GM23338 (cell line): ENCODE data around the gene RNF150. TPM values are rescaled to one million over a fixed set of nuclear protein-coding genes. Genes with fewer than 3 reads are reported as not detected.

ENCODE experiments used
- ATAC-seq: fragments of 200-7000 bp; cut with Tn5 transposase; 3 replicates; pipeline ENCODE4 v1.9.1; 2020
- DNase-seq: peaks from one replicate; pipeline ENCODE4 v3.0.0-alpha.2; 2015; ENCODE audit warnings: low spot score
- H2AFZ ChIP-seq: fragments of 200-600 bp; sonication (generic); 2 replicates; pipeline ENCODE4 v1.8.0; 2016; ENCODE audit warnings: antibody characterized with exemption, mild to moderate bottlenecking, moderate library complexity
- H3F3A ChIP-seq: fragments of 200-600 bp; sonication (generic); replicated peaks from 2 replicates; pipeline ENCODE4 v1.8.0; 2017; ENCODE audit warnings: antibody characterized with exemption, mixed run types, low read depth
- H3K27ac ChIP-seq: fragments of 200-600 bp; sonication (generic); 2 replicates; pipeline ENCODE4 v1.6.1; 2016; ENCODE audit warnings: low read depth
- H3K27me3 ChIP-seq: fragments of 200-600 bp; sonication (generic); 2 replicates; pipeline ENCODE4 v1.8.0; 2016; ENCODE audit warnings: mild to moderate bottlenecking, mixed run types, moderate library complexity; ENCODE audit not compliant: insufficient read depth
- H3K36me3 ChIP-seq: fragments of 200-600 bp; sonication (generic); 2 replicates; pipeline ENCODE4 v1.8.0; 2016; ENCODE audit warnings: mild to moderate bottlenecking; ENCODE audit not compliant: insufficient read depth
- H3K4me1 ChIP-seq: fragments of 200-600 bp; sonication (generic); 2 replicates; pipeline ENCODE4 v1.8.0; 2016; ENCODE audit warnings: mild to moderate bottlenecking, moderate library complexity; ENCODE audit not compliant: insufficient read depth
- H3K4me2 ChIP-seq: fragments of 200-600 bp; sonication (generic); 2 replicates; pipeline ENCODE4 v1.7.1; 2017; ENCODE audit warnings: mixed run types
- H3K4me3 ChIP-seq: fragments of 200-600 bp; sonication (generic); 2 replicates; pipeline ENCODE4 v1.6.1; 2016; ENCODE audit warnings: mixed run types
- H3K79me2 ChIP-seq: fragments of 200-600 bp; sonication (generic); replicated peaks from 2 replicates; pipeline ENCODE4 v1.8.0; 2017; ENCODE audit warnings: mild to moderate bottlenecking; ENCODE audit not compliant: insufficient read depth
- H3K9me2 ChIP-seq: fragments of 200-600 bp; sonication (generic); 2 replicates; pipeline ENCODE4 v1.8.0; 2017; ENCODE audit not compliant: insufficient read depth
- H4K20me1 ChIP-seq: fragments of 200-600 bp; sonication (generic); replicated peaks from 2 replicates; pipeline ENCODE4 v1.8.0; 2017; ENCODE audit warnings: mild to moderate bottlenecking; ENCODE audit not compliant: insufficient read depth
- H3K27ac Mint-ChIP-seq: 2 replicates; pipeline ENCODE4 v1.8.0; 2020; ENCODE audit warnings: inconsistent platforms, mild to moderate bottlenecking, moderate library complexity, mixed read lengths
- H3K27me3 Mint-ChIP-seq: 3 replicates; pipeline ENCODE4 v1.8.0; 2022; ENCODE audit warnings: low read depth, mild to moderate bottlenecking, moderate library complexity, mixed read lengths, inconsistent platforms; ENCODE audit not compliant: insufficient read depth, poor library complexity
- H3K36me3 Mint-ChIP-seq: 3 replicates; pipeline ENCODE4 v1.8.0; 2021; ENCODE audit warnings: low read depth, mild to moderate bottlenecking, inconsistent platforms, moderate library complexity, mixed read lengths
- H3K4me1 Mint-ChIP-seq: 3 replicates; pipeline ENCODE4 v1.8.0; 2020; ENCODE audit warnings: mild to moderate bottlenecking, inconsistent platforms, mixed read lengths
- H3K4me3 Mint-ChIP-seq: 3 replicates; pipeline ENCODE4 v1.8.0; 2021; ENCODE audit warnings: moderate library complexity, mild to moderate bottlenecking, inconsistent platforms, mixed read lengths
- H3K9me3 Mint-ChIP-seq: 3 replicates; pipeline ENCODE4 v1.8.0; 2020; ENCODE audit warnings: moderate library complexity, mild to moderate bottlenecking, inconsistent platforms, mixed read lengths
- CREB1 ChIP-seq: fragments of 250-450 bp; sonication (Bioruptor Pico); IDR thresholded peaks from 2 replicates; pipeline ENCODE4 v1.5.0; 2020; ENCODE audit warnings: low read depth, mild to moderate bottlenecking, moderate library complexity
- EZH2 ChIP-seq: fragments of 200-600 bp; sonication (generic); IDR thresholded peaks from one replicate; pipeline ENCODE4 v1.8.0; 2017; ENCODE audit warnings: antibody characterized with exemption, mild to moderate bottlenecking, low read depth; ENCODE audit not compliant: unreplicated experiment
- EZH2phosphoT487 ChIP-seq: fragments of 200-600 bp; sonication (generic); IDR thresholded peaks from one replicate; pipeline ENCODE4 v1.8.1; 2018; ENCODE audit warnings: antibody characterized with exemption; ENCODE audit not compliant: unreplicated experiment
- JUNB ChIP-seq: IDR thresholded peaks from one replicate; pipeline ENCODE4 v1.6.1; 2016; ENCODE audit warnings: antibody characterized with exemption; ENCODE audit not compliant: unreplicated experiment
- NANOG ChIP-seq: IDR thresholded peaks from 2 replicates; pipeline ENCODE4 v1.6.1; 2016; ENCODE audit warnings: antibody characterized with exemption, borderline replicate concordance
- POLR2AphosphoS5 ChIP-seq: IDR thresholded peaks from 2 replicates; pipeline ENCODE4 v1.6.1; 2016; ENCODE audit warnings: antibody characterized with exemption, low read depth
- STAT1 ChIP-seq: IDR thresholded peaks from one replicate; pipeline ENCODE4 v1.6.1; 2016; ENCODE audit warnings: antibody characterized with exemption; ENCODE audit not compliant: unreplicated experiment
- ZNF114 ChIP-seq: fragments of 250-450 bp; sonication (Bioruptor Pico); IDR thresholded peaks from 2 replicates; pipeline ENCODE4 v1.5.0; 2020; ENCODE audit warnings: mild to moderate bottlenecking, moderate library complexity
- ZNF331 ChIP-seq: fragments of 250-450 bp; sonication (Bioruptor Pico); IDR thresholded peaks from 2 replicates; pipeline ENCODE4 v1.5.0; 2020; ENCODE audit warnings: low read depth, mild to moderate bottlenecking, moderate library complexity
- polyA plus RNA-seq: library from polyadenylated mRNA; unstranded; fragments of >200 nt; fragmentation: Nextera tagmentation; extraction: Ambion mirVana; gene quantifications from 2 replicates; pipeline ENCODE4 v1.2.1, GENCODE V29; 2016
- total RNA-seq: library from RNA; depleted of rRNA; stranded (reverse); fragments of >200 nt; shearing (Covaris generic); gene quantifications from 2 replicates; pipeline ENCODE4 v1.2.3, GENCODE V29; 2014
- TF ChIP-seq, protein P1 (sequence below): IDR thresholded peaks from 2 replicates; pipeline ENCODE4 v1.6.1; 2016; ENCODE audit warnings: antibody characterized with exemption
- TF ChIP-seq, protein P2 (sequence below): IDR thresholded peaks from one replicate; pipeline ENCODE4 v1.6.1; 2018; ENCODE audit warnings: antibody characterized with exemption; ENCODE audit not compliant: unreplicated experiment
- TF ChIP-seq, protein P3 (sequence below), 2 experiments: fragments of 200-600 bp in 1 of 2; sonication (generic) in 1 of 2; conservative IDR thresholded peaks; 2 replicates each; pipeline versions ENCODE4 v1.5.1 to v1.6.1; 2016 to 2017; ENCODE audit warnings: antibody characterized with exemption in 2 of 2, low read depth in 2 of 2, mild to moderate bottlenecking in 2 of 2, moderate library complexity in 1 of 2
- TF ChIP-seq, protein P4 (sequence below): fragments of 250-450 bp; sonication (Bioruptor Pico); IDR thresholded peaks from 2 replicates; pipeline ENCODE4 v1.5.0; 2020; ENCODE audit warnings: mild to moderate bottlenecking, moderate library complexity

The RNF150 gene
- total and polyA plus RNA-seq, 2 experiments from 2014 or later: 1.3 to 6.1 TPM

DNA sequence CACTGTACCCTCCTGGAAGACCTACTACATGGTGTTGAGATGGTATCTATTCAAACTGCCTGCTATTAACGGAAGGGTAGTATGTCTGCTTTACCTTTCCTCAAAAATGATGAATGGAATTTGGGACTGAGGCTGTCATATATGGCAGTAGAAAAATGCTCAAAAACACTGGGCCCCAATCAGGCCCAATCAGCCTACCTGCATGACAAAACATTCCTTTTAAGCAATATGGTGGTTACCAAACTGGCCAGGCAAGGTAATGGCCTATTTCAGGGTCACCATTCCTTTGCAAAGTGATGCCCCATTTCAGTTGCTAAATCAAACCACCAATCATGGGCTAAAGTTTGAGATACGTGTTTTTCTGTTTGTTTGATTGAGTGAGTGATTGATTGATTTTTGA is 14.9 kb downstream of the RNF150 start:
- H3K27ac Mint-ChIP-seq: no peak overlapping the region
- peaks cover 22% of the 10 kb centered on the region; the same call in 2 of the 3 replicates for H3K9me3 Mint-ChIP-seq
- H3K79me2 ChIP-seq: peaks cover 12% of the 10 kb centered on the region

More for the DNA sequence above, 14.9 kb downstream of the RNF150 start:
- Mint-ChIP-seq H3K4me3 (no peak overlapping the region), H3K27me3 (no peaks in the 10 kb centered on the region), H3K4me1 (peaks cover 9% of the 10 kb centered on the region), H3K36me3 (peaks cover 6% of the 10 kb centered on the region; the same call in 2 of the 3 replicates)
- no peak overlapping the region for H3K4me3 ChIP-seq
- H3K4me2 ChIP-seq: no peak overlapping the region
- H3K9me2 ChIP-seq: peaks cover 5% of the 10 kb centered on the region; the same call in 1 of the 2 replicates
- no peak for TF ChIP-seq ZNF114 (CRISPR knock-in tag)
- TF ChIP-seq, protein P1, sequence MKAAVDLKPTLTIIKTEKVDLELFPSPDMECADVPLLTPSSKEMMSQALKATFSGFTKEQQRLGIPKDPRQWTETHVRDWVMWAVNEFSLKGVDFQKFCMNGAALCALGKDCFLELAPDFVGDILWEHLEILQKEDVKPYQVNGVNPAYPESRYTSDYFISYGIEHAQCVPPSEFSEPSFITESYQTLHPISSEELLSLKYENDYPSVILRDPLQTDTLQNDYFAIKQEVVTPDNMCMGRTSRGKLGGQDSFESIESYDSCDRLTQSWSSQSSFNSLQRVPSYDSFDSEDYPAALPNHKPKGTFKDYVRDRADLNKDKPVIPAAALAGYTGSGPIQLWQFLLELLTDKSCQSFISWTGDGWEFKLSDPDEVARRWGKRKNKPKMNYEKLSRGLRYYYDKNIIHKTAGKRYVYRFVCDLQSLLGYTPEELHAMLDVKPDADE: no peak
- TF ChIP-seq, protein P2, sequence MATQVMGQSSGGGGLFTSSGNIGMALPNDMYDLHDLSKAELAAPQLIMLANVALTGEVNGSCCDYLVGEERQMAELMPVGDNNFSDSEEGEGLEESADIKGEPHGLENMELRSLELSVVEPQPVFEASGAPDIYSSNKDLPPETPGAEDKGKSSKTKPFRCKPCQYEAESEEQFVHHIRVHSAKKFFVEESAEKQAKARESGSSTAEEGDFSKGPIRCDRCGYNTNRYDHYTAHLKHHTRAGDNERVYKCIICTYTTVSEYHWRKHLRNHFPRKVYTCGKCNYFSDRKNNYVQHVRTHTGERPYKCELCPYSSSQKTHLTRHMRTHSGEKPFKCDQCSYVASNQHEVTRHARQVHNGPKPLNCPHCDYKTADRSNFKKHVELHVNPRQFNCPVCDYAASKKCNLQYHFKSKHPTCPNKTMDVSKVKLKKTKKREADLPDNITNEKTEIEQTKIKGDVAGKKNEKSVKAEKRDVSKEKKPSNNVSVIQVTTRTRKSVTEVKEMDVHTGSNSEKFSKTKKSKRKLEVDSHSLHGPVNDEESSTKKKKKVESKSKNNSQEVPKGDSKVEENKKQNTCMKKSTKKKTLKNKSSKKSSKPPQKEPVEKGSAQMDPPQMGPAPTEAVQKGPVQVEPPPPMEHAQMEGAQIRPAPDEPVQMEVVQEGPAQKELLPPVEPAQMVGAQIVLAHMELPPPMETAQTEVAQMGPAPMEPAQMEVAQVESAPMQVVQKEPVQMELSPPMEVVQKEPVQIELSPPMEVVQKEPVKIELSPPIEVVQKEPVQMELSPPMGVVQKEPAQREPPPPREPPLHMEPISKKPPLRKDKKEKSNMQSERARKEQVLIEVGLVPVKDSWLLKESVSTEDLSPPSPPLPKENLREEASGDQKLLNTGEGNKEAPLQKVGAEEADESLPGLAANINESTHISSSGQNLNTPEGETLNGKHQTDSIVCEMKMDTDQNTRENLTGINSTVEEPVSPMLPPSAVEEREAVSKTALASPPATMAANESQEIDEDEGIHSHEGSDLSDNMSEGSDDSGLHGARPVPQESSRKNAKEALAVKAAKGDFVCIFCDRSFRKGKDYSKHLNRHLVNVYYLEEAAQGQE: no peak
- no peak for TF ChIP-seq JUNB
- TF ChIP-seq, protein P3, sequence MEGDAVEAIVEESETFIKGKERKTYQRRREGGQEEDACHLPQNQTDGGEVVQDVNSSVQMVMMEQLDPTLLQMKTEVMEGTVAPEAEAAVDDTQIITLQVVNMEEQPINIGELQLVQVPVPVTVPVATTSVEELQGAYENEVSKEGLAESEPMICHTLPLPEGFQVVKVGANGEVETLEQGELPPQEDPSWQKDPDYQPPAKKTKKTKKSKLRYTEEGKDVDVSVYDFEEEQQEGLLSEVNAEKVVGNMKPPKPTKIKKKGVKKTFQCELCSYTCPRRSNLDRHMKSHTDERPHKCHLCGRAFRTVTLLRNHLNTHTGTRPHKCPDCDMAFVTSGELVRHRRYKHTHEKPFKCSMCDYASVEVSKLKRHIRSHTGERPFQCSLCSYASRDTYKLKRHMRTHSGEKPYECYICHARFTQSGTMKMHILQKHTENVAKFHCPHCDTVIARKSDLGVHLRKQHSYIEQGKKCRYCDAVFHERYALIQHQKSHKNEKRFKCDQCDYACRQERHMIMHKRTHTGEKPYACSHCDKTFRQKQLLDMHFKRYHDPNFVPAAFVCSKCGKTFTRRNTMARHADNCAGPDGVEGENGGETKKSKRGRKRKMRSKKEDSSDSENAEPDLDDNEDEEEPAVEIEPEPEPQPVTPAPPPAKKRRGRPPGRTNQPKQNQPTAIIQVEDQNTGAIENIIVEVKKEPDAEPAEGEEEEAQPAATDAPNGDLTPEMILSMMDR (conservative IDR thresholded peaks at IDR 0.05; ENCODE audit: low read depth in 2 of 2): no peak
- no peak for TF ChIP-seq STAT1
- TF ChIP-seq CREB1 (CRISPR knock-in tag): no peak
- no peak for TF ChIP-seq EZH2
- TF ChIP-seq NANOG: no peak
- TF ChIP-seq ZNF331 (CRISPR knock-in tag): no peak
- no peak for TF ChIP-seq EZH2phosphoT487
- no peak for TF ChIP-seq POLR2AphosphoS5
- TF ChIP-seq, protein P4, sequence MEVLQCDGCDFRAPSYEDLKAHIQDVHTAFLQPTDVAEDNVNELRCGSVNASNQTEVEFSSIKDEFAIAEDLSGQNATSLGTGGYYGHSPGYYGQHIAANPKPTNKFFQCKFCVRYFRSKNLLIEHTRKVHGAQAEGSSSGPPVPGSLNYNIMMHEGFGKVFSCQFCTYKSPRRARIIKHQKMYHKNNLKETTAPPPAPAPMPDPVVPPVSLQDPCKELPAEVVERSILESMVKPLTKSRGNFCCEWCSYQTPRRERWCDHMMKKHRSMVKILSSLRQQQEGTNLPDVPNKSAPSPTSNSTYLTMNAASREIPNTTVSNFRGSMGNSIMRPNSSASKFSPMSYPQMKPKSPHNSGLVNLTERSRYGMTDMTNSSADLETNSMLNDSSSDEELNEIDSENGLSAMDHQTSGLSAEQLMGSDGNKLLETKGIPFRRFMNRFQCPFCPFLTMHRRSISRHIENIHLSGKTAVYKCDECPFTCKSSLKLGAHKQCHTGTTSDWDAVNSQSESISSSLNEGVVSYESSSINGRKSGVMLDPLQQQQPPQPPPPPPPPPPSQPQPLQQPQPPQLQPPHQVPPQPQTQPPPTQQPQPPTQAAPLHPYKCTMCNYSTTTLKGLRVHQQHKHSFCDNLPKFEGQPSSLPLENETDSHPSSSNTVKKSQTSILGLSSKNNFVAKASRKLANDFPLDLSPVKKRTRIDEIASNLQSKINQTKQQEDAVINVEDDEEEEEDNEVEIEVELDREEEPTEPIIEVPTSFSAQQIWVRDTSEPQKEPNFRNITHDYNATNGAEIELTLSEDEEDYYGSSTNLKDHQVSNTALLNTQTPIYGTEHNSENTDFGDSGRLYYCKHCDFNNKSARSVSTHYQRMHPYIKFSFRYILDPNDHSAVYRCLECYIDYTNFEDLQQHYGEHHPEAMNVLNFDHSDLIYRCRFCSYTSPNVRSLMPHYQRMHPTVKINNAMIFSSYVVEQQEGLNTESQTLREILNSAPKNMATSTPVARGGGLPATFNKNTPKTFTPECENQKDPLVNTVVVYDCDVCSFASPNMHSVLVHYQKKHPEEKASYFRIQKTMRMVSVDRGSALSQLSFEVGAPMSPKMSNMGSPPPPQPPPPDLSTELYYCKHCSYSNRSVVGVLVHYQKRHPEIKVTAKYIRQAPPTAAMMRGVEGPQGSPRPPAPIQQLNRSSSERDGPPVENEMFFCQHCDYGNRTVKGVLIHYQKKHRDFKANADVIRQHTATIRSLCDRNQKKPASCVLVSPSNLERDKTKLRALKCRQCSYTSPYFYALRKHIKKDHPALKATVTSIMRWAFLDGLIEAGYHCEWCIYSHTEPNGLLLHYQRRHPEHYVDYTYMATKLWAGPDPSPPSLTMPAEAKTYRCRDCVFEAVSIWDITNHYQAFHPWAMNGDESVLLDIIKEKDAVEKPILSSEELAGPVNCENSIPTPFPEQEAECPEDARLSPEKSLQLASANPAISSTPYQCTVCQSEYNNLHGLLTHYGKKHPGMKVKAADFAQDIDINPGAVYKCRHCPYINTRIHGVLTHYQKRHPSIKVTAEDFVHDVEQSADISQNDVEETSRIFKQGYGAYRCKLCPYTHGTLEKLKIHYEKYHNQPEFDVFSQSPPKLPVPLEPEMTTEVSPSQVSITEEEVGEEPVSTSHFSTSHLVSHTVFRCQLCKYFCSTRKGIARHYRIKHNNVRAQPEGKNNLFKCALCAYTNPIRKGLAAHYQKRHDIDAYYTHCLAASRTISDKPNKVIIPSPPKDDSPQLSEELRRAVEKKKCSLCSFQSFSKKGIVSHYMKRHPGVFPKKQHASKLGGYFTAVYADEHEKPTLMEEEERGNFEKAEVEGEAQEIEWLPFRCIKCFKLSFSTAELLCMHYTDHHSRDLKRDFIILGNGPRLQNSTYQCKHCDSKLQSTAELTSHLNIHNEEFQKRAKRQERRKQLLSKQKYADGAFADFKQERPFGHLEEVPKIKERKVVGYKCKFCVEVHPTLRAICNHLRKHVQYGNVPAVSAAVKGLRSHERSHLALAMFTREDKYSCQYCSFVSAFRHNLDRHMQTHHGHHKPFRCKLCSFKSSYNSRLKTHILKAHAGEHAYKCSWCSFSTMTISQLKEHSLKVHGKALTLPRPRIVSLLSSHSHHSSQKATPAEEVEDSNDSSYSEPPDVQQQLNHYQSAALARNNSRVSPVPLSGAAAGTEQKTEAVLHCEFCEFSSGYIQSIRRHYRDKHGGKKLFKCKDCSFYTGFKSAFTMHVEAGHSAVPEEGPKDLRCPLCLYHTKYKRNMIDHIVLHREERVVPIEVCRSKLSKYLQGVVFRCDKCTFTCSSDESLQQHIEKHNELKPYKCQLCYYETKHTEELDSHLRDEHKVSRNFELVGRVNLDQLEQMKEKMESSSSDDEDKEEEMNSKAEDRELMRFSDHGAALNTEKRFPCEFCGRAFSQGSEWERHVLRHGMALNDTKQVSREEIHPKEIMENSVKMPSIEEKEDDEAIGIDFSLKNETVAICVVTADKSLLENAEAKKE (CRISPR knock-in tag): no peak
- no peak overlapping the region for H3K27ac ChIP-seq
- no peaks in the 10 kb centered on the region for H3K36me3 ChIP-seq
- ATAC-seq: no peak
- H3K4me1 ChIP-seq: 0 out of 2 replicates have a peak, but pooled peaks cover 8% of the 10 kb centered on the region
- no peaks in the 10 kb centered on the region for H3K27me3 ChIP-seq
- no peak for DNase-seq
- no peaks in the 10 kb centered on the region for H4K20me1 ChIP-seq
- no peak overlapping the region for H2AFZ ChIP-seq
- no peaks in the 10 kb centered on the region for H3F3A ChIP-seq
